ENCODE results near the gene BMPER. TPM values are rescaled to one million over a fixed set of nuclear protein-coding genes. Genes with fewer than 3 reads are reported as not detected.

Gene BMPER
- total and polyA plus RNA-seq, 2 donors (not counting 1 experiment from before 2014, with no cell fraction given), result 12.2 to 15.9 TPM

DNA sequence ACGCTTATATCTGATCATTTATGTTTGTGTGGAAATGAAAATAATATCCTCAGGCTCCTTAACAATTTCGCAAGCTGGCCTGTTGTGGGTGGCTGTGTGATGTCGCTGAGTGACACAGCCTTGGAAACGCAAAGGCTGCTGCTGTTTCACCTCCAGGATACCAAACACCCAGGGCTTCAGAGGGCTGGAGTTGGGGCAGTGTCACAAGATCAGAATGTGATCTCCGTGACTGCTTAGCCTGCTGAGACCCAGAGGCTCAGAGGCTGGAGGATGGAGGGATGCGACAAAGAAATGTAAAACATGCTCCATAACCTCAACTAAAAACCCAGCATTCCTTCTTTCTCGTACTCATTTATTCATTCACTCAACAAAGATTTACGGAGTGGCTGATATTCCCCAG is 37.2 kb upstream of the BMPER start:
- Histone ChIP-seq H3K27me3 (ENCODE audit: control insufficient read depth, insufficient read depth, low read length) (no peaks in the 10 kb centered on the region), H3K9me3 (ENCODE audit: control insufficient read depth, insufficient read depth, low read depth, low read length) (no peaks in the 10 kb centered on the region), H4K20me1 (ENCODE audit: control insufficient read depth, extremely low read depth, insufficient read depth, low read length) (no peaks in the 10 kb centered on the region), H3K79me2 (ENCODE audit: control insufficient read depth, insufficient read depth, low read length) (no peaks in the 10 kb centered on the region), H3K27ac (ENCODE audit: insufficient read depth, low read length) (no peak overlapping the region), H3K4me2 (ENCODE audit: extremely low read depth, insufficient read depth, low read length) (no peak overlapping the region), H3K4me3 (replicated peaks in 1 of 4; ENCODE audit: control extremely low read depth in 1 of 4, insufficient read depth in 1 of 4, low read depth in 3 of 4, low read length in 4 of 4) (no peak overlapping the region), H2AFZ (ENCODE audit: low read length) (peak overlapping the region; percentile 4), H3K9ac (ENCODE audit: insufficient read depth, low read length) (no peak overlapping the region), H3K4me1 (ENCODE audit: control insufficient read depth, extremely low read depth, insufficient read depth, low read length) (peaks cover 3% of the 10 kb centered on the region), H3K36me3 (ENCODE audit: control insufficient read depth, insufficient read depth, low read length) (no peaks in the 10 kb centered on the region)
- TF ChIP-seq CTCF (conservative IDR thresholded peaks at IDR 0.05 in 1 of 2, IDR thresholded peaks at IDR 0.05 in 1 of 2; ENCODE audit: low read depth in 1 of 2, low read length in 2 of 2) (no peak), EZH2 (IDR thresholded peaks at IDR 0.05; ENCODE audit: low read length, missing control alignments) (no peak)
- DNase-seq (ENCODE audit: low read depth in 2 of 2), result peak in 1 of 2 donors; percentile 59

DNA sequence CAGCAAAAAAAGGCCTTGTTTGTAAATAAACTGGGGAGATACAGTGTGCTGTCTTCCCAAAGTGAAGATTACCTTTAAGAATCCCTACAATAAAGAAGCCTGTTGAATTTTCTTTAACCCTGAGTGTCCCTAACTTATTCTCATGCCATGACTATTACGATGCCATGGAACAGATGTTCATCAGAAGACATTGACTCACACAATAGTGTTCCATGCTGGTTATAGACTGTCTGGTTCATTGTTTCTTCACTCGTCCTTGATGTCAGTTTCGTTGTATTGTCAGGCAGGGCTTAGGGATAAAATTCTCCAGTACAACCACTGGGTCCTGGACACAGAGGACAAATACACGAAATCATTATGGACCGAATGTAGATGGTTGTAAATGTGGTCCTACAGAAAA is 36.2 kb upstream of the BMPER start:
- H3K27me3 ChIP-seq (ENCODE audit: control insufficient read depth, insufficient read depth, low read length), result no peaks in the 10 kb centered on the region
- H3K4me3 ChIP-seq (replicated peaks in 1 of 4; ENCODE audit: control extremely low read depth in 1 of 4, insufficient read depth in 1 of 4, low read depth in 3 of 4, low read length in 4 of 4), result no peak overlapping the region
- H4K20me1 ChIP-seq (ENCODE audit: control insufficient read depth, extremely low read depth, insufficient read depth, low read length), result no peaks in the 10 kb centered on the region
- H3K4me1 ChIP-seq (ENCODE audit: control insufficient read depth, extremely low read depth, insufficient read depth, low read length), result peaks cover 9% of the 10 kb centered on the region
- no peaks in the 10 kb centered on the region for H3K79me2 ChIP-seq (ENCODE audit: control insufficient read depth, insufficient read depth, low read length)
- H3K9ac ChIP-seq (ENCODE audit: insufficient read depth, low read length), result no peak overlapping the region
- no peak overlapping the region for H3K4me2 ChIP-seq (ENCODE audit: extremely low read depth, insufficient read depth, low read length)
- H3K36me3 ChIP-seq (ENCODE audit: control insufficient read depth, insufficient read depth, low read length), result no peaks in the 10 kb centered on the region
- TF ChIP-seq CTCF (conservative IDR thresholded peaks at IDR 0.05 in 1 of 2, IDR thresholded peaks at IDR 0.05 in 1 of 2; ENCODE audit: low read depth in 1 of 2, low read length in 2 of 2) (no peak), EZH2 (IDR thresholded peaks at IDR 0.05; ENCODE audit: low read length, missing control alignments) (no peak)
- no peak for DNase-seq (ENCODE audit: low read depth in 2 of 2)
- no peak overlapping the region for H2AFZ ChIP-seq (ENCODE audit: low read length)
- no peaks in the 10 kb centered on the region for H3K9me3 ChIP-seq (ENCODE audit: control insufficient read depth, insufficient read depth, low read depth, low read length)
- no peak overlapping the region for H3K27ac ChIP-seq (ENCODE audit: insufficient read depth, low read length)

DNA sequence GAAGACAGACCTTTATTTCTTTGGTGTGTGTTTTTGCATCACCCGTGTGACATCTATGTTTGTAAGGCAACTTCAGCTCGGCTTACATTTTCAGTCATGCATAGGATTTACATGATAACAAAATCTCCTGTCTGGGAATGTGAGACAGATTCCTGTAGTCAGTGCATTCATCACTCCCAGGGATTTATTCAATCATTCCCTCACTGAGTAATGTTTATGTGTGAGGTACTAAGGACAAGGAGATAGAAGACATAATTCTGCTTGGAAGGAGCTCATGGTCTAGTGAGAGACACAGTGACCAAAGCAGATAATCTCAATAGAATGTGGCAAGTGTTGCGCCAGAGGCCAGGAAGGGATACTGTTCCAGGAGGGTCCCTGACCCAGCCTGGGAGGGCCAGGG is 35.2 kb upstream of the BMPER start:
- H3K79me2 ChIP-seq (ENCODE audit: control insufficient read depth, insufficient read depth, low read length), result no peaks in the 10 kb centered on the region
- H3K36me3 ChIP-seq (ENCODE audit: control insufficient read depth, insufficient read depth, low read length), result no peaks in the 10 kb centered on the region
- H3K4me1 ChIP-seq (ENCODE audit: control insufficient read depth, extremely low read depth, insufficient read depth, low read length), result peaks cover 14% of the 10 kb centered on the region
- H3K4me2 ChIP-seq (ENCODE audit: extremely low read depth, insufficient read depth, low read length), result no peak overlapping the region
- peak in 1 of 2 donors; percentile 53 for DNase-seq (ENCODE audit: low read depth in 2 of 2)
- no peak overlapping the region for H3K27ac ChIP-seq (ENCODE audit: insufficient read depth, low read length)
- H3K27me3 ChIP-seq (ENCODE audit: control insufficient read depth, insufficient read depth, low read length), result no peaks in the 10 kb centered on the region
- H3K9me3 ChIP-seq (ENCODE audit: control insufficient read depth, insufficient read depth, low read depth, low read length), result no peaks in the 10 kb centered on the region
- no peak overlapping the region for H3K4me3 ChIP-seq (replicated peaks in 1 of 4; ENCODE audit: control extremely low read depth in 1 of 4, insufficient read depth in 1 of 4, low read depth in 3 of 4, low read length in 4 of 4)
- no peaks in the 10 kb centered on the region for H4K20me1 ChIP-seq (ENCODE audit: control insufficient read depth, extremely low read depth, insufficient read depth, low read length)
- H2AFZ ChIP-seq (ENCODE audit: low read length), result no peak overlapping the region
- no peak overlapping the region for H3K9ac ChIP-seq (ENCODE audit: insufficient read depth, low read length)
- no peak for TF ChIP-seq EZH2 (IDR thresholded peaks at IDR 0.05; ENCODE audit: low read length, missing control alignments)
- no peak for TF ChIP-seq CTCF (conservative IDR thresholded peaks at IDR 0.05 in 1 of 2, IDR thresholded peaks at IDR 0.05 in 1 of 2; ENCODE audit: low read depth in 1 of 2, low read length in 2 of 2)
